Cortex of kidney (tissue), 1 donor: ENCODE data around the gene PRKAG2.

Experiments used
- DNase-seq: peaks from one replicate; lab custom pipeline; 2025; lab: John Stamatoyannopoulos, UW

Gene PRKAG2

DNA sequence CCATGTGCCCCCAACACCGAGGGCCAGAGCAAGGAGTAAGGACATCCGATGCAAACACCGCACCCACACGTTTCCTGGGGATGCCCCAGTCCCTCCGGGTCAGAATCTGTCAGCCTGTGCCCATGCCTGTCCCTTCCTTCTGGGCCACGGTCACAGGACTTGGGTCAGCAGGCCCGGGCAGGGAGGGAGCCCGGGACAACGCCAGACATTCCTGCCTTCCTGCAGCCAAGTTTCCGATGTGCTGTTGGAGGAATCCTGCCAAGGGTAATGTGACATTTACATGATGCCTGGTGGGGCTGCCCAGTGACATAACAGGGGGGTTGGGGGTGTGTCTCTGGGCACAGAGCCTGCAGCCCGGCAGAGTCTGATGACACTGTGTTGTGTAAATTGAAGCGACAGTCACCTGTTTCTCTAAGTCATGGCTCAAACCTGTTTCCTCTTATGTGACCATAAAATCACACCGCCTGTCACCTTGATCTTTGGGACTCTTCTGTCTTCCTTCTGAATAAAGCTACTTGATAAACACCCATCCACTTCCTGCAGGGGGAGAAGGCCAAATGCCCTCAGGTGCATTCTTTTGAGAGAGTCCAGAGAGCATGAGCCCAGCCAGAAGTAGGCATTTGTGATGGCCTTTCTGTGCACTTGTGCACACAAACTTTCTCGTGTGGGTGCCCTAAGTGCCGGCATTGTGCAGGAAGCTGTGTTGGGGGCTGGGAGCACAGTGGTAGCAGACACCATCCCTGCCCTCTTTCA is 181.9 kb downstream of the PRKAG2 start:
- DNase-seq = no peak

DNA sequence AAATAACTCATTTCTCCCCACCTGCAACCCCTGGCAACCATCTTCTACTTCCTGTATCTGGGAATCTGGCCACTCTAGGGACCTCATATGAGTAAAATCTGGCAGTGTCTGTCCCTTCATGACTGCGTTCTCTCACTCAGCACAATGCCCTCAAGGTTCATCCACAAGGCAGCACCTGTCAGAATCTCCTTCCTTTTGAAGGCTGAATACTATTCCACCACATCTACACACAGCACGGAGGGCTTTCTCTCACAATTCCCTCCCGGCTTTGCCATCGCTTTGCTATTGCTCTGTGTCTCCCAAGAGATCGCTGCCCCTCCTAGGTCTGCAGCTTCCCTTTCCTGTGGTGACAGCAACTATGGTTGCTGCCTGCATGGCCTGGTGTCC is 182.5 kb downstream of the PRKAG2 start:
- DNase-seq = no peak

DNA sequence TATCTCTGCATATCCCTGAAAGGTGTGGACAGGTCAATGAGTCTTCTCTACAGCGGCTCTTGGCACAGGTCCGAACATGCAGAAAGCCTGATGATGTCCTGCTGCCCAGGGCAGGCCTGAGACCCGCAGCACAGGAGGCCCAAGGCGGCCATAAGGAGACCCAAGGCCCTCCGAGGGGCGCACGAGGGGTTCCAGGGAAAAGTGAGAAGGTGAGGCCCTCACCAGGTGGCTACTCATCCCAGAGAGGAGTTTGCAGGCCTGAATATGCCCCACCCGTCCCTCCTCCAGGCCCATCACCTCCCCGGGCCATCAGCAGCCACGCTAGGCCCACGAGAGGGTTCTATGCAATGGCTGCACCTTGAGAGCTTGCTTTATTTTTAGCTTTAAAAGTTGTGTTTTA is 183.8 kb downstream of the PRKAG2 start:
- DNase-seq = no peak

DNA sequence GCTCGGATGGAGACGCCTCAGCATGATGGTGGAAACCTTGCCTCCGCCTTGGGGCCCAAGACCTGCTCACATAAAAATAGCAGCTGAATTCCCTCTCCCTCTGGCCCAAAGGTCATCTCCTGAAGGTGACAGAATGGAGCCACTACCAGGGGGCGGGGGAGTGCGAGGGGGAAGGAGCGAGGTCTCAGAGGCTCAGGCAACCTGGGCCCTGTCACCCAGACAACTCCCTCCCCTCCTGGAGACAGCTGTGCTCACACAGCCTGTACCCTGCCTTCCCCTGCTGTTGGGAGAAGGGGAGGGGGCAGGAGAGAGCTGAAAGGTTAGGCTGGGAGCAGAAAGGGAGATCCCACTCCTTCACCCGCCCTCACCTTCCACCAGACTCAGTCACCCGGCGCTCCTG is 184.2 kb downstream of the PRKAG2 start:
- no peak for DNase-seq

DNA sequence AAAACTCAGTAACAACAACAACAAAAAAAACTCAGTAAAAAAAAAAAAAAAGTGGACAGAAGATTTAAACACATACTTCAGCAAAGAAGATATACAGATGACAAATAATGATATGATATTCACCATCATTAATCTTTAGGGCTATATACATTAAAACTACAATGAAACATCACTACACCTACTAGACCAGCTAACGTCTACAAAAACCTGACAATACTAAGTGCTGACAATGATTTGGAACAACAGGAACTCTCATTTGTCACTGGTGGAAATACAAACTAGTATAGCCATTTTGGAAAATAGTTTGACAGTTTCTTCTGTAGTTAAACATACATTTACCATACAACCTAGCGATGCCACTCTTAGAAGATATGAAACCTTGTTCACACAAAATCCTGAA is 185.5 kb downstream of the PRKAG2 start:
- DNase-seq = no peak

DNA sequence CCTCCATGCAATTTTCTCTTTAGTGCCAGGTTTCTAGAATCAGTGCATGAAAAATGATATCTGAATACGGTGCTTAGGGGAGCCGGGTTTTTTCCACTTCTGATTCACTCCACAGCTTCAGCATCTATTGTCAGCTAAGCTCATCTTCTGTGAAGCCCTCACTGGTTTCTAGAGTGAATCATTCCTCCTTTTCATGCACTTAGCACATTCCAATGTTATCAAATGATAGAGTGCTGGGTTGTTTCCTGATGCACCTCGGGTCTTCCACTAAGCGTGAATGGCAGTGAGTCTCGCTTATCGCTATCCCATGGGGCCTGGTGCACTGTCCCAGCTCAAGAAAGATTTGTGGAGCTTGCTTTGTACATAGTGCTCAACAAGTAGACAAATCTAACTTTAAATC is 186.3 kb downstream of the PRKAG2 start:
- no peak for DNase-seq

DNA sequence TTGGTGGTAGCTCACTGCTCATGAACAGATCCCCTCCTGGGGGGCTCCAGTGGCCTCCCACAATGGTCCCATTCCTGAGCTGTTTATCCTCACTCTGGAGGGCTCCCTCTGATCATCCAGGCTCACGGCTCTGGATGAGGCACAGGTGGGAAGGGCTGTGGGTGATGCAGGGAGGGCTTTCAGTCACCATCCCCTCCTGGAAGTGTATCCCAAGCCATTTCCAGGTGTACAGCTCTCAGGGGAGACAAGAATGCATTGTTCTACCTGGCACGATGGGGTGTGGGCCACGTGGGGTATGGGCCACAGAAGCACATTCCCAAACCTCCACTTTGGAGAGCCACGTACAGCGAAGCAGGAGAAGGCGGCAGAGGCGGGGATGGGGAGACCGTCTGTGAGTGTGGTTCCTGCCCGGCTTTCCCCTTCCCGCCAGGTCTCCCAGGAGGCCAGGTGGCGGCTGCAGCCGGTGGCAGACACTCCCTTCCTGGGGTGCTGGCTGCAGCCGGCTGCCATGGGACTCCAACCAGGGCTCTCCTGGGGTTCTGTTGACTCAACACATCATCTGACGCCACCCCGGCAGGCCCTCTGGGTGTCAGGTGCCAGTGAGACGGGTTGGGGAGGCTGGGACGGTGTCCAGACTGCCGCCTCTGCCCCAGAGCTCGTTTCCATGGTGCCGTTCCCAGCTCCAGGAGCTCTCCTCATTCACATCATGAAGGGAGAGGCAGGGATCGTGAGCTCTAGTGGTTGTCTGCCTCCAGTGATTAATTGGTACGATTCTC is 187.5 kb downstream of the PRKAG2 start:
- DNase-seq = no peak

DNA sequence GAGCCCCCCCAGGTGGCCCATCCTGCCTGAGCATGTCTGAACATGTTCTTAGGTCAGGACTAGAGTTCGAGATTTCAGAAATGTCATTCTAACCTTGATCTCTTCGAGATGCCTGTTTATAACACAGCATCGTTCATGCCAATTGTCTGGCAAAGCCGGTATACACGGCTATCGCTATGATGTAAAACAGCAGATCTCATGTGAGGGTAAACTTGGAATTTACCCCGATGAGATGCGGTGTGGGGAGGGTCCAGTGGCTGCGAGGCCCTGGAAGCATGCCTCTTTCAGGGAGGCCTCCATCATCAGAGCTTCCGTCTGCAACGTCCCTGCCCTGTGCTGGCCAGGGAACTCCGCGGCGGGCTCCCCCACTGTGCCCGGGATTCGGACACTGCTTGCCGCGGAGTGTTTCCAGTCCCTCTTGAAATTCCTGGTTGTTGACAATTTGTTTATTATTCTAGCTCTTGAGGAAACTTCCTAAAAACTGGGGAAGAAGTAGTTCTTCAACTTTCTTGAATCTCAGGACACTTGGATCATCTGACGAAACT is 188.6 kb downstream of the PRKAG2 start:
- DNase-seq = no peak

DNA sequence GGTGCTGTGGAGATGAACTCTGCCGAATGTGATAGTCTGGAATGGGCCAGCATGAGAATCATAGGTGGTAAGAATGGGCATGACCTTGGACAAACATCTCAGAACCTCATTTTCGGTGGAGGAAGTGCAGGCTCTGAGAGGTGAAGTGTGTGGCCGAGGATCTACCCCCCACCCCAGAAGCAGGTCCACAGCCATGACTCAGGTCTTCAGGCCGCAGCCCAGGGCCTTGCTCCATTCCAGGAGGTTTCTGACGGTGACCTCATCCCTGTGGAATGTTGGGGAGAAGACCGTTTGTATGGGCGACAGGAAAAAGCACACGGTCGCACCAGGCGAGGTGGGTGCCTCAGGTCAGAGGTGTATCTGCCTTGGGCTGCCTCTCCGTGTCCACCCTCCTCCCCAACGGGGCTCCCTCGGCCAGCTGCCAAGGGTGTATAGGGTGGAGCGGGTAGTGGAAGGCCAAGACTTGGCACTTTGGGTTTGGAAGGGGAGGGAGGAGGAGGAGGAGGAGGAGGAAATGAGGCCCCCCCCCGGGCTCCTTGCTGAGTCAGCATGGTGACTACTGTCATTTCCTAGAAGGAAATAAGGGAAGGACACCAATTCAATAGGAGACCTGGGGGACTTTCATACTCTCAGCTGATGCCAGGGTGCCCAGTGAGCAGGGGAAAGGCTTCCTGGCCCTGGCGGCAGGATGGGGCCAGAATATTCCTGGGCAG is 189.2 kb downstream of the PRKAG2 start:
- no peak for DNase-seq

DNA sequence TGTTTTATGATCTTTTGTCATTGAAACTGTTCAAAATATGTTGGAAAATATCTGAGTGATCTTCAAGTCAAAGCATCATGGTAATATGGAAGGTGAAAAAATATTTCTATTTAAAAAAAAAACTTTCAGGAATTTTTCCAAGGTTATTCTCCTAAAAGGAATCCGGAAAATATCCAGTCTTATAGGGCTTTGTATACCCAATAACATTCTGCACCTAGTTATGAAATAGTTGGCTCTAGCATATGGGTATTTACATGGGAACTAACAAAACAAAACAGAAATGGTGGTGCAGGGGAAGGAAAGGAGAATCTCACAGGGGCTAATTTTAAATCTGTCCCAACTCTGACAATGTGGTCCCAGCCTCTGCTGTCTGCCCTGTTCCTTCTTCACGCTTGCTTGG is 190.1 kb downstream of the PRKAG2 start:
- no peak for DNase-seq

DNA sequence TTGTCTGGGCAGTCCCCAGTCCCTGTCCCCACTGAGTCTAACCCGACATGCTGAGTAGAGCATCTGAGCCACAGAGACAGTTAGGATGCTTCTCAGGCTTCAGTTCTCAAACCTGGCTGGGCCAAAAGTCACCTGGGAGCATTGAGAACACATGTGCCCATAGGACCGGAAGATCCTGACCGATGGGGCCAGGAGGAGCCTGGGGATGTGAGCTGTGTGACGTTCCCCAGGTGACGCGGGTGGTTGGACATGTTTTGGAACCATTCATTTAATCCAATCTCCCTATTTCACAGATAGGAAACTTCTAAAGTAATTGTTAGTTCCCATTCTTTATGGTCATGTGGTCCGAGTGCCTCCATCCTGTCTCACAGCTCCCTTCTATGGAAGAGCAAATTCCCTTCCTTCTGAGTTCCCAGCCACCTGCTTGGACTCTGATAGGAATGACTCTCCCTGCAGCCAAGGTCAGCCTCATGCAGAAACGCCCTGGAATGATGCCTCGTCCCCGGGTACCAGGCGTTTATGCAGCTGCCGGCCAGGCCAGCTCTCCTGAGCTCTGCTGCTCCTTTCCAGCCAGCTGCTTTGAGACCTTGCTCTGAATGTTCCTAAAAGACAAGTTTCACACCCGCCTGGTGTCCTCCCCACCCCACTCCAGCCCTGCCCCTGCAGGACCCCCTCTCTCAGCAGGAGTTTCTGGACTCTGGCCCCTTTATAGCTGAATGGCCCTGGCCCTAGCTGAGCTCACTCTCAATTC is 190.7 kb downstream of the PRKAG2 start:
- DNase-seq = no peak

DNA sequence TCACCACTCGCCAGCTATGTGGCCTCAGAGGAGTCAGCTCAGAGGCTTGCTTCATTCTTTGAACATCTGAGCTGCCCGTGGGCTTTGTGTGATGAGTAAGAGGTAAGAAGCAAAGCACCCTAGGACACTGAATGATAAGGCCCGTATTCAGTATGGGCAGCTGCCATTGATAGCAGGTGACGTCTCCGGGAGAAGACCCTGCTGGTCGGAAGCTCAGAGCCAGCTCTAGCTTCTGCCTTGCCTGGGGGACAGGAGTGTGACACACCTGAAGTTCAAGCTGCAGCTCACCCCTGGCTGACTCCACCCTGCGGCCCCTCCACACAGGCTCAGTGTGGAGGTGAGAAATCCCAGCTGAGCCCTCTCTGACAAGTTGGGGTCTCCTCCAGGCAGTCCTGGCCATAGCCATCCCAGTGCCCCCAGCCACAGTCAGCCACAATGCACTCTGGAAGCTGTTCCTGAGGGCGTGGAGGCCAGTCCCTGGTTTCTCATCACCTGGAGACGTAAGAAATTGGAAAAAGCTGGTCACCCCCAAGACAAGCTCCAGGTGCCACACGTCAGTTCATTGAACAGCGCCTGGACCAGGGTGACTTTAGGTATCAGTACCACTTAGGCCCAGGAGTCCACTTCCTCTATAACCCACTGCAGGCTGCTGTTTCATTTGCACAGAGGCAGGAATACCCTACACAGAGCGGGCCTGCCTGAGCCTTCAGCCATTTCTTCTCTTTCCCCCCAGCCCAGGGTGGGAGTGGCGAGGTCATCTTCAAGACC is 192.3 kb downstream of the PRKAG2 start:
- DNase-seq = no peak

DNA sequence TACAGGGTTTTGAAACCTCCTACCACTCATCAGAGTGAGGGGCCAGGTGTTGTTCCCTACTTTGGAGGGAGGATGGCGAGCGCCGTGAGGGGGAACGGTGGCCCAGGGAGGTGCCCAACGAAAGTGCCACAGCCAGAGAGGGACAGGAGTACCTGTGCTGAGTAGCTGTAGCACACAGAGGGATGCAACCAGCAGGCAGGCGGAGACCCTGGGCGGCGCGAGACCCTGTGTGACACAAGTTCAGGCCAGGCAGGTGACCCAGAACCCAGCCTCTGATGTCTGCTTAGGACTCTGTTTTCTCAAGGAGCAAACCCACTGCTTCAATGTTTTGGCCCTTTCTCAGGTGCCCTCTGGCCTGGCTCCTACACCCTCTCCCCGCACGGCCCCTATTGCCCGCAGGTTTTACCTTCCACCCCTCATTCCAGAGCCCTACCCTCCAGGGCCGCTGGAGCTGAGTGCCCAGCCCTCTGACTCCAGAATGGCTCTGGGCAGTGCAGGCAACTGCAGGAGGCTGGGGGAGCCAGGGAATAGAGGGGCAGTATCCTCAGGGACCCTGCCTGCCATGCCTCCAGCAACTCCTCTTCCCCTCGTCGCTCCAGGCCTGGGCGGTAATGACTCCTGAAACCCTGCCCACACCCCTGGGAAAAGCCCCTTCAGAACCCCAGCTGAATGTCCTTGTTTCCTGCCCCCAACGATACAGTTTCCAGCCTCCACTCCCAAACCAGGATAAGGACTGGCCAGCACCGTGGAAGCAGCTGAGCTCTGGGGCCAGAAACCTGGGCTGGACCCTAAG is 193.1 kb downstream of the PRKAG2 start:
- DNase-seq = no peak

DNA sequence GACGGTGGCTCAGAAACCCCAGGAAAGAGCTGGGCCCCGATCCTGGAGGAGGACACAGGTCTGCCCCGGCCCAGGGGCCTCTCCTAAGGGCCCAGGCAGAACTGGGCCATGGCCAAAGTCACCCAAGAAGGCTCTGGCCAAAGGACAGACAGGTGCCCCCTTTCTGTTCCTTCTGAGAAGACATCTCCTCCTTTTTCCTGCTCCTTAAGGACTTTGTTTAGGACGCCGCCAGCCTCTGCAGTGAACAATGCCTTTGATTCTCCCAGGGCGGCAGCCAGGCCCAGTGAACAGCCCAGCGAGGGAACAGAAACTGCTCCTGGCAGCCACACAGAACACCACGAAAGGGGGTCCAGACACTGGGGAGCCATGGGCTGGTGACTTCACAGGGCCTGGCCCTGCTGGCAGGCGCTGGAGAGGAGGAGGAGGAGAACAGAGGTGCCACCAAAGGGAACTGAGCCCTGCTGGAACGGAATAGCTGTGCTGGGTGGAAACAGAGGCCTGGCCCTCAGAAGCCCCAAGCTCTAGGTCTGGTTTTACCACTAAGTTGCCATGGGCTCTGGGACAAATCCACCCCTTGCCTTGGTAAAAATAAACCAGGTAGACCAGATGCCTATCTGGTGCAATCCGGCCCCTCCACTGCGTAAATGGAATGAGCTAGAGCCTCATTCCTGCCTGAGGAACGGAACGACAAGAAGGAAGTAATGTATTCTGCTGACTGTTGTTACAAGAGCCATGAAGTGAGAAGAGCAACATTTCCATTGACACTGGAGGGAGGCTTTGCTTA is 193.9 kb downstream of the PRKAG2 start:
- no peak for DNase-seq

DNA sequence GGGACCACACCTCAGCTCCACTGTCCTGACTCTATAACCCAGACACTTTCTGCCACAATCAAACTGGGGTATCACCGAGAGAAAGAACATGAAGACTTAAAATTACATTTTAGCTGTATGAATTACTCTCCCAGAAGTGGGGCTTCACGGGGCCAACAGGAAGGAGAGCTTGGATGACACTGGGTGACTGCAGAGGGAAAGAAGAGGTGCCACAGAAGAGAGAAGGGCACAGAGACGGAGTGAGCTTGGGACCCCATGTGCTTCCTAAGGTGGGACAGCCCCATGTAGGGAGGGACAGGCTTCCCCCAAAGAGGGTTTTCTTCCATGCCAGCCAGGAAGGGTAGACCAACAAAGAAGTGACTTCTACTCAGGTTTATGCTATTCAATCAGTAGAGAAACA is 195.2 kb downstream of the PRKAG2 start:
- DNase-seq = no peak

DNA sequence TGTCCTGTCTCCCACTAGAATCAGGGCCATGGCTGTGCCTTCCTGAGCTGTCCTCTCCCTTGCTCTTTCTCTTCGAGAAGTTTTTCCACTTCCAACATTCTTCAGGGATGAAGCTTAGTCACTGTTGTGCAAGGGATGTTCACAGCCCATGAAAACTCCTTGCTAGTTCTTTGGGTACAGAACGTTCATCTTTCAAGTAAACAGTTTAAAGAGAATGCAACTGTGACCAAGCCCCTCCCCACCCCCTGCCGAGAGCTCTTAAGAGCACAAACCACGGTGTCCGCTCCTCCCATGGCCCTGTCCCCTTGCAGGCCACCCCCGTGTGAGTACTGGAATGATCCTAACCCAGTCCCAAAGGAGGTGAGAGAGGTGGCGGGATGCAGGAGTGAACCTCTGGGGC is 196.1 kb downstream of the PRKAG2 start:
- no peak for DNase-seq

DNA sequence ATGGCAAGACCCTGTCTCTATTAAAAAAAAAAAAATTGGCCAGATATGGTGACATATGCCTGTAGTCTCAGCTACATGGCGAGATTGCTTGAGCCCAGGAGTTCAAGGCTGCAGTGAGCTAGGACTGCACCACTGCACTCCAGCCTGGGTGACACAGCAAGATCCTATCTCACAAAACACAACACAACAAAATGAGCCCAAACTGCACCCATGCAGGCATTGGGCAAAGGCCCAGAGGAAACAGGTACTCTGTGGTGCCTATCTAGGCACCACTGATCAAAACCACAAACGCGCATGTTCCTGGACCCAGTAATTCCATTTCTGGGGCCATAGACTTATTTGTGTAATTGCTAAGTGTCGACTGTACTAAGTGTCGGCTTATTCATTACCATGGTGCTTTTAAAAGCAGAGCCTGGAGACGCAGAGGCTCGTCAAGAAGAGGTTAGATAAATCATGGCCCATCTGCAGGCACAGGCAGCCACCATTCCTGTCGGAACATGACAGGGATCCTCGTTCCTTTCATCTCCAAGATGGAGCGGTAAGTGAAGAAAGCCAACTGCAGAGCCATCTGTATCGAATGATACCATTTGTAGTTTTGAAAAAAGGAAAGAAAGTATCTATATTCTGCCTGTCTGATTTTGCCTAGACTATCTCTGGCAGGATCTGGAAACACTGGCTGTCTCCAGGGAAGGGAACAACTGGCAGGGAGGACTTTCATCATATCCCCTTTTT is 196.9 kb downstream of the PRKAG2 start:
- no peak for DNase-seq

DNA sequence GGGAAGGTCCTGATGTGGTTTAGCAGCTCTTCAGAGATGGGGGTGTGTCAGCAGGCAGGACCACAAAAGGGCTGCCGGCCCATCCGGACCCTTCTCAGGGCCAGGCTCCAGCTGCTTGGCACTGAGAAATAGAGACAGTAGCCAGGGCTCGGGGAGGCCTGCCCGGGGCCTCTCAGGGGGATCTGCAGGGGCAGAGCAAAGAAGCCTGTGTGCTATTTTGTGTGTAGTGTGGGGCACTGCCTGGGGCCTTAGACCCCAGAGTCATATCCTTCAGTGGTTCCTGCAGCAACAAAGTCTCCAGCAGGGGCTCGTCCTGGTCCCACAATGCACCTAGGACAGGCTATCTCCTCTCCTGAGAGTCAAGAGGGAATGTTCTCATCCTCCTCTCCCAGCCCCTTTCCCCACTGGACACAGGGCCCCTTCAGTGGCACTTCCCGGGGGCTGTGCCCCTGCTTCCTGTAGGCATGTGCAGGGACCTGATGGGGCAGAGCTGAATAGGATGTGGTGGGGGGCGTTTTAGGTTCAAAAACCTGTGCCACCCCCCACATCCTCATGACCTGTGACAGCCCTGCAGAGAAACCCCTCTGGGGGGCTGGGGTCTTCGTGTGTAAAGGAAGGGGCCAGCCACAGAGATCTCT is 197.7 kb downstream of the PRKAG2 start:
- DNase-seq = no peak
